GM18951 (cell line): ENCODE data around the gene OR4N2.
"Not testable (repeated sequence)": the region's sequence is repeated elsewhere in the genome, so short reads cannot be mapped to it uniquely, and the experiment has no call there.

Experiments used
- POLR2A ChIP-seq: IDR thresholded peaks from 4 replicates; pipeline ENCODE4 v1.6.1; 2011; ENCODE audit warnings: mild to moderate bottlenecking; ENCODE audit not compliant: insufficient read length, insufficient read depth; ENCODE audit errors: extremely low read depth
- in situ Hi-C: fragments of 300-500 bp; cut with MboI; formaldehyde crosslinking; loops from one replicate; pipeline ENCODE4 v1.12.0; 2022; ENCODE audit warnings: low sequenced_read_pairs, mixed read lengths, inconsistent platforms; ENCODE audit not compliant: unreplicated experiment

OR4N2 gene

GRCh38 chr14:19803470-19803869 lies at the start of gene OR4N2:
OR4N2 (plus strand) TSS chr14:19803770; CDS start chr14:19827449, 23,679 bp downstream.
- in situ Hi-C loops, result not testable (repeated sequence)

GRCh38 chr14:19754172-19754571 lies 49.4 kb upstream of the OR4N2 start:
- in situ Hi-C loops, result no loop called here
- TF ChIP-seq POLR2A, result no peak

- in situ Hi-C loops, result not testable (repeated sequence)
Observed at GRCh38 chr14:19771491-19771890, 32.1 kb upstream of the OR4N2 start.

- no peak for TF ChIP-seq POLR2A
- in situ Hi-C loops, result no loop called here
Observed at GRCh38 chr14:19771895-19772430, 31.6 kb upstream of the OR4N2 start.

GRCh38 chr14:19772454-19772853 lies 31.1 kb upstream of the OR4N2 start:
- in situ Hi-C loops, result not testable (repeated sequence)

- in situ Hi-C loops, result not testable (repeated sequence)
Observed at GRCh38 chr14:19773204-19773603, 30.4 kb upstream of the OR4N2 start, which contains the start of gene OR4M1. OR4M1 (plus strand) TSS chr14:19773504; CDS start chr14:19780323, 6,819 bp downstream.

- no peak for TF ChIP-seq POLR2A
- in situ Hi-C loops, result no loop called here
Observed at GRCh38 chr14:19775587-19775986, 28.0 kb upstream of the OR4N2 start.

GRCh38 chr14:19785848-19786247 lies 17.7 kb upstream of the OR4N2 start:
- in situ Hi-C loops, result not testable (repeated sequence)

- in situ Hi-C loops, result not testable (repeated sequence)
Observed at GRCh38 chr14:19787318-19787717, 16.3 kb upstream of the OR4N2 start.

GRCh38 chr14:19788150-19788549 lies 15.4 kb upstream of the OR4N2 start:
- in situ Hi-C loops, result not testable (repeated sequence)

- in situ Hi-C loops, result not testable (repeated sequence)
Observed at GRCh38 chr14:19796520-19797108, 7.0 kb upstream of the OR4N2 start.

- in situ Hi-C loops, result no loop called here
- no peak for TF ChIP-seq POLR2A
Observed at GRCh38 chr14:19799880-19800279, 3.7 kb upstream of the OR4N2 start.

- in situ Hi-C loops, result no loop called here
- no peak for TF ChIP-seq POLR2A
Observed at GRCh38 chr14:19800282-19801117, 3.1 kb upstream of the OR4N2 start.

- in situ Hi-C loops, result no loop called here
- TF ChIP-seq POLR2A, result no peak
Observed at GRCh38 chr14:19801118-19801464, 2.5 kb upstream of the OR4N2 start.

GRCh38 chr14:19813171-19813920 lies 9.8 kb downstream of the OR4N2 start:
- in situ Hi-C loops, result not testable (repeated sequence)

GRCh38 chr14:19819879-19820278 lies 16.3 kb downstream of the OR4N2 start:
- in situ Hi-C loops, result not testable (repeated sequence)

GRCh38 chr14:19821016-19821415 lies 17.4 kb downstream of the OR4N2 start:
- in situ Hi-C loops, result not testable (repeated sequence)
